B cell (primary cell): Measurements from ENCODE around the gene KCNN1. TPM values are rescaled to one million over a fixed set of nuclear protein-coding genes. Genes with fewer than 3 reads are reported as not detected.

Source experiments
- ATAC-seq: fragments of 200-7000 bp; cut with Tn5 transposase; one replicate; pipeline ENCODE4 v1.10.0; 2021; ENCODE audit warnings: low read depth, mild to moderate bottlenecking, moderate number of reproducible peaks, moderate library complexity
- CTCF ChIA-PET: fragments of 350-600 bp; sonication (Branson Sonifier 250); formaldehyde crosslinking; loops from one replicate; lab custom pipeline; 2021; ENCODE audit warnings: antibody characterized with exemption, inconsistent platforms; lab: Charles Lee
- POLR2A ChIA-PET: fragments of 350-600 bp; sonication (Branson Sonifier 250); formaldehyde crosslinking; loops from one replicate; lab custom pipeline; 2021; ENCODE audit warnings: antibody characterized with exemption; lab: Charles Lee
- DNase-seq: peaks from one replicate; pipeline ENCODE4 v3.0.0; 2013
- H2AFZ ChIP-seq: 2 replicates; pipeline ENCODE4 v1.6.1; 2012; ENCODE audit warnings: mild to moderate bottlenecking, low read depth, low read length; ENCODE audit not compliant: insufficient read depth, poor library complexity, severe bottlenecking
- H3K27ac ChIP-seq, 2 donors: 1 replicate in 1 of 2; 2 replicates in 1 of 2; pipeline ENCODE4 v1.5.1; 2012 to 2013; ENCODE audit warnings: low read length in 2 of 2, mild to moderate bottlenecking in 2 of 2, moderate library complexity in 1 of 2
- H3K27me3 ChIP-seq, 4 experiments: fragments of 200-600 bp in 1 of 4; sonication (generic) in 1 of 4; replicated peaks in 1 of 4; 1 replicate in 2 of 4; 2 replicates in 2 of 4; pipeline versions ENCODE4 v1.6.1 to v1.7.0; 2013 to 2016; ENCODE audit warnings: low read length in 3 of 4, mild to moderate bottlenecking in 2 of 4, mixed read lengths in 1 of 4, moderate library complexity in 1 of 4; ENCODE audit not compliant: insufficient read depth in 4 of 4, control insufficient read depth in 3 of 4; ENCODE audit errors: control extremely low read depth in 1 of 4
- H3K36me3 ChIP-seq, 2 experiments: replicated peaks in 1 of 2; 1 replicate in 1 of 2; 2 replicates in 1 of 2; pipeline versions ENCODE4 v1.6.1 to v1.7.1; 2013; ENCODE audit warnings: low read length in 1 of 2; ENCODE audit not compliant: insufficient read depth in 2 of 2, control insufficient read depth in 1 of 2; ENCODE audit errors: control extremely low read depth in 1 of 2, extremely low read depth in 1 of 2
- H3K4me1 ChIP-seq, 2 donors: fragments of 200-600 bp in 1 of 2; sonication (generic) in 1 of 2; 1 replicate in 1 of 2; 2 replicates in 1 of 2; pipeline versions ENCODE4 v1.5.1 to v1.6.1; 2013 to 2017; ENCODE audit warnings: low read length in 2 of 2; ENCODE audit not compliant: control insufficient read depth in 2 of 2, insufficient read depth in 2 of 2
- H3K4me2 ChIP-seq: replicated peaks from 2 replicates; pipeline ENCODE3; 2012; ENCODE audit warnings: mild to moderate bottlenecking, low read depth, low read length; ENCODE audit not compliant: poor library complexity, severe bottlenecking
- H3K4me3 ChIP-seq, 5 experiments: fragments of 200-600 bp in 1 of 5; sonication (generic) in 1 of 5; 1 replicate in 3 of 5; 2 replicates in 2 of 5; pipeline versions ENCODE4 v1.5.1 to v1.7.0; 2011 to 2016; ENCODE audit warnings: low read length in 4 of 5, mild to moderate bottlenecking in 4 of 5, low read depth in 2 of 5, control low read depth in 1 of 5, moderate library complexity in 1 of 5; ENCODE audit not compliant: insufficient read depth in 1 of 5; ENCODE audit errors: control extremely low read depth in 1 of 5, extremely low read depth in 1 of 5
- H3K79me2 ChIP-seq: fragments of 200-600 bp; sonication (generic); one replicate; pipeline ENCODE4 v1.6.0; 2016; ENCODE audit warnings: low read length; ENCODE audit not compliant: control insufficient read depth, insufficient read depth
- H3K9ac ChIP-seq: fragments of 200-600 bp; sonication (generic); 2 replicates; pipeline ENCODE4 v1.6.1; 2017; ENCODE audit warnings: mild to moderate bottlenecking, low read length, moderate library complexity
- H3K9me3 ChIP-seq, 3 donors: one replicate each; pipeline versions ENCODE4 v1.6.1 to v1.7.1; 2013; ENCODE audit warnings: low read length in 2 of 3; ENCODE audit not compliant: control insufficient read depth in 2 of 3, insufficient read depth in 1 of 3; ENCODE audit errors: control extremely low read depth in 1 of 3
- H4K20me1 ChIP-seq: 2 replicates; pipeline ENCODE4 v1.6.0; 2012; ENCODE audit warnings: mild to moderate bottlenecking, low read length; ENCODE audit not compliant: insufficient read depth, control insufficient read depth, poor library complexity, severe bottlenecking
- H3K27ac Mint-ChIP-seq: one replicate; pipeline ENCODE4 v1.8.0; 2021; ENCODE audit warnings: mixed read lengths
- H3K27me3 Mint-ChIP-seq: one replicate; pipeline ENCODE4 v1.8.0; 2021; ENCODE audit warnings: mixed read lengths
- H3K4me1 Mint-ChIP-seq: one replicate; pipeline ENCODE4 v1.8.0; 2021; ENCODE audit warnings: mixed read lengths
- H3K4me3 Mint-ChIP-seq: one replicate; pipeline ENCODE4 v1.8.0; 2021; ENCODE audit warnings: mixed read lengths
- H3K9me3 Mint-ChIP-seq: one replicate; pipeline ENCODE4 v1.8.0; 2022; ENCODE audit warnings: mixed read lengths; ENCODE audit not compliant: insufficient read depth
- CTCF ChIP-seq: fragments of 200-600 bp; IDR thresholded peaks from one replicate; pipeline ENCODE4 v1.8.0; 2022; ENCODE audit warnings: antibody characterized with exemption, mild to moderate bottlenecking
- EZH2 ChIP-seq: IDR thresholded peaks from 2 replicates; pipeline ENCODE4 v1.6.1; 2012; ENCODE audit warnings: borderline replicate concordance, low read depth, mild to moderate bottlenecking, moderate library complexity, low read length; ENCODE audit not compliant: insufficient read depth, poor library complexity, severe bottlenecking
- WGBS: methylation state at CpG from one replicate; pipeline ENCODE4 v1.1.5; 2013; ENCODE audit warnings: missing lambda C conversion rate; ENCODE audit not compliant: insufficient coverage; 5-methylcytosine and 5-hydroxymethylcytosine counted together
- intact Hi-C: fragments of 100-400 bp; cut with micrococcal nuclease; formaldehyde crosslinking; loops from one replicate; pipeline ENCODE4 v1.10.0; 2022
- polyA plus RNA-seq: library from polyadenylated mRNA; depleted of rRNA; stranded (reverse); fragments of >200 nt; gene quantifications from 2 replicates; pipeline ENCODE4 v1.2.3, GENCODE V29; 2012
- total RNA-seq, 2 donors: library from RNA; stranded (reverse); fragments of 120-200 nt in 1 of 2; gene quantifications; 1 replicate in 1 of 2; 2 replicates in 1 of 2; pipeline versions ENCODE4 v1.2.3 to v1.2.4, GENCODE V29; 2013 to 2022

The KCNN1 gene
- total and polyA plus RNA-seq, 2 donors (not counting 1 experiment from before 2014, with no cell fraction given): 0.04 TPM; not detected in 1

- Mint-ChIP-seq H3K27me3 (no peaks in the 10 kb centered on the region), H3K27ac (peak overlapping the region; percentile 88), H3K9me3 (no peaks in the 10 kb centered on the region), H3K4me3 (peak overlapping the region; percentile 53), H3K4me1 (peaks cover 57% of the 10 kb centered on the region)
- Histone ChIP-seq H3K9me3 (no peaks in the 10 kb centered on the region), H3K4me3 (no peak overlapping the region), H3K27ac (peak overlapping the region in 1 of 2 donors; percentile 56), H4K20me1 (peaks cover 28% of the 10 kb centered on the region), H3K4me1 (peaks cover 9 to 34% of the 10 kb centered on the region in 2 donors), H3K27me3 (no peaks in the 10 kb centered on the region), H3K36me3 (peaks cover 10 to 51% of the 10 kb centered on the region in 2 experiments), H2AFZ (no peak overlapping the region), H3K9ac (no peak overlapping the region), H3K4me2 (no peak overlapping the region), H3K79me2 (peaks cover 13% of the 10 kb centered on the region)
- TF ChIP-seq CTCF: no peak
- no peak for TF ChIP-seq EZH2
- WGBS: 95% methylated on average over 3 of the region's 6 CpGs
- ChIA-PET CTCF (interaction anchor here (23.7 kb wide), 1 partner anchor 46 kb away, joined by 345 read pairs; no protein-coding TSS in a partner anchor), POLR2A (interaction anchor here (5.5 to 10.2 kb wide), 2 partner anchors 8 to 30 kb away, joined by 45 to 137 read pairs; no protein-coding TSS in a partner anchor)
- intact Hi-C loops: no loop called here
- ATAC-seq (no peak), DNase-seq (peak; percentile 31)
Measured at GRCh38 chr19:18014197-18014596, 47.3 kb downstream of the KCNN1 start.

GRCh38 chr19:18016209-18016910 is 49.5 kb downstream of the KCNN1 start:
- H3K4me3 Mint-ChIP-seq: no peak overlapping the region
- Histone ChIP-seq H3K4me2 (no peak overlapping the region), H4K20me1 (peaks cover 15% of the 10 kb centered on the region), H3K27ac (peak overlapping the region in 1 of 2 donors; percentile 72), H3K9me3 (no peaks in the 10 kb centered on the region), H2AFZ (no peak overlapping the region), H3K79me2 (no peaks in the 10 kb centered on the region), H3K9ac (no peak overlapping the region), H3K36me3 (peaks cover 10 to 31% of the 10 kb centered on the region in 2 experiments), H3K27me3 (no peaks in the 10 kb centered on the region), H3K4me3 (no peak overlapping the region), H3K4me1 (peaks cover 17 to 41% of the 10 kb centered on the region in 2 donors)
- ATAC-seq (peak; percentile 14), DNase-seq (peak; percentile 58)
- H3K9me3 Mint-ChIP-seq: no peaks in the 10 kb centered on the region
- intact Hi-C loops: no loop called here
- whole genome bisulfite sequencing: 86% methylated on average over 9 of the region's 14 CpGs
- peak overlapping the region; percentile 89 for H3K27ac Mint-ChIP-seq
- TF ChIP-seq EZH2 (no peak), CTCF (no peak)
- no peaks in the 10 kb centered on the region for H3K27me3 Mint-ChIP-seq
- CTCF ChIA-PET: interaction anchor here (0.8 to 23.7 kb wide), 4 partner anchors 8 to 44 kb away, joined by 3 to 345 read pairs (median 15); partner anchors contain the start of gene ARRDC2
- peaks cover 64% of the 10 kb centered on the region for H3K4me1 Mint-ChIP-seq
- POLR2A ChIA-PET: interaction anchor here (0.8 to 10.2 kb wide), 6 partner anchors 5 to 40 kb away, joined by 3 to 137 read pairs (median 14); partner anchors contain the start of gene ARRDC2
